IPS-18c (cell line): ENCODE measurements around the gene CR1.
"Not testable (repeated sequence)": the region's sequence is repeated elsewhere in the genome, so short reads cannot be mapped to it uniquely, and the experiment has no call there.

Source experiments
- H3K4me3 ChIP-seq: 2 replicates; pipeline ENCODE4 v1.7.0; 2013; ENCODE audit warnings: low read depth, mild to moderate bottlenecking, low read length, moderate library complexity; ENCODE audit not compliant: insufficient read depth
- H3K9me3 ChIP-seq: one replicate; pipeline ENCODE4 v1.6.1; 2013; ENCODE audit warnings: mild to moderate bottlenecking, low read length, moderate library complexity; ENCODE audit not compliant: control insufficient read depth, insufficient read depth

The CR1 gene

GRCh38 chr1:207554823-207555222 is 58.9 kb downstream of the CR1 start:
- H3K4me3 ChIP-seq, H3K9me3 ChIP-seq: not testable (repeated sequence)

GRCh38 chr1:207565546-207566468 is 69.8 kb downstream of the CR1 start:
- no peak overlapping the region for H3K4me3 ChIP-seq
- H3K9me3 ChIP-seq: no peaks in the 10 kb centered on the region

- H3K9me3 ChIP-seq, H3K4me3 ChIP-seq: not testable (repeated sequence)
These were observed 76.0 kb downstream of the CR1 start for GRCh38 chr1:207571926-207572325.

GRCh38 chr1:207573074-207573473 is 77.1 kb downstream of the CR1 start:
- H3K4me3 ChIP-seq, H3K9me3 ChIP-seq: not testable (repeated sequence)

GRCh38 chr1:207575381-207575780 is 79.4 kb downstream of the CR1 start:
- not testable (repeated sequence) for H3K9me3 ChIP-seq, H3K4me3 ChIP-seq

DNA sequence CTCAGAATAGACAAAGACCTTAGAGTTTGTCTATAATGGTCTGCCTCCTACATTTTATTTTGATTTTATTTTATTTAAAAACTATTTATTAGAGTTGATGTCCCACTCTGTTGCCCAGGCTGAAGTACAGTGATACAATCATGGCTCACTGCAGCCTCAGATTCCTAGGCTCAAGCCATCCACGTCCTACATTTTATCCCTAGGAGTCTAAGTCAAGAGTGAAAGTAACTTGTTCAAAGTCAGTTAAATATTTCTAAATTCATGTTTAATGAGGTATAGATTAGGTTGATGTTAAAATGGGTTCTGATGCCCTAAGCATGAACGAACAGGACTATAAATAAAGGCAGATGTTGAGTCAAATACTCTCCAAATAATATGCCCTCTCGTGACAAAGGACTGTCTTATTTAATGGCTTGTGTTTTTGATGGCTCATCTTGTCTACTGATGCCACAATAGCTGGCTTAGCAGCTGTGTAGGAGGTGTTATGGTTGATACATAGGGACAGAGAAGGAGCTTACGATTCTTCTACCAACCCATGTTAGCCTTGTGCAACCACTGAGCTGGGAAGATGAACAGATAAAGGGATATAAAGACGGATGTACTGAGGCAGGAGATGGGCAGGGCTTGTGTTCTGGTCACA is 83.0 kb downstream of the CR1 start:
- Histone ChIP-seq H3K4me3 (no peak overlapping the region), H3K9me3 (no peaks in the 10 kb centered on the region)

GRCh38 chr1:207579436-207579799 is 83.5 kb downstream of the CR1 start:
- Histone ChIP-seq H3K4me3 (no peak overlapping the region), H3K9me3 (no peaks in the 10 kb centered on the region)

DNA sequence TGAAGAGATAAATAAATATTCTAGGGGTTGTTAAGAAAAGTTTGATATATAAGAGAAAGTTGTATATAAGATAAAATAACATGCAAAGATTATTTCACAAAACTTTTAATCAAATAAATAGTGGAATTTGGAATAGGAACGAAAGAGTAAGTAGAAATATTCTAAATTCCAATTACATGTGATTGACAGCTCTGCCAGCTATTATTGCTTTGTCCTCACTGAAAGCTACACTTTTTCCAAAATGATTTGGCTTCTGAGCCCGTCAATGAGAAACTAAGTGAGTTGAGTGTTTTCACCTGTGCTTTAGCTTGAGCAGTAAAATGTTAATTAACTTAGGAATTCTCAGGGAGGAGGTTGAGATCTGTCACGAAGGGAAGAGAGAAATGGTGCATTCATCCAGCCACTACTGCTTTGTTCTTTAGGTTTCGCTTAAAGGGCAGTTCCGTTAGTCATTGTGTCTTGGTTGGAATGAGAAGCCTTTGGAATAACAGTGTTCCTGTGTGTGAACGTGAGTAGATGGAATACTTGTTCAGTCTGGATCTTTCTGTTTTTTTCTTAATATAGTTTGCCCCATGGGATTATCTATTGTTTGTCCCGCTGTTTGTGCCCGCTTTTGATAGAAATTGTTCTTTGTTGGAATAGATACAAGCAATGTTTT is 85.7 kb downstream of the CR1 start:
- Histone ChIP-seq H3K9me3 (no peaks in the 10 kb centered on the region), H3K4me3 (no peak overlapping the region)

GRCh38 chr1:207589506-207589905 is 93.5 kb downstream of the CR1 start:
- H3K9me3 ChIP-seq, H3K4me3 ChIP-seq: not testable (repeated sequence)

GRCh38 chr1:207591205-207591604 is 95.2 kb downstream of the CR1 start:
- H3K4me3 ChIP-seq, H3K9me3 ChIP-seq: not testable (repeated sequence)

DNA sequence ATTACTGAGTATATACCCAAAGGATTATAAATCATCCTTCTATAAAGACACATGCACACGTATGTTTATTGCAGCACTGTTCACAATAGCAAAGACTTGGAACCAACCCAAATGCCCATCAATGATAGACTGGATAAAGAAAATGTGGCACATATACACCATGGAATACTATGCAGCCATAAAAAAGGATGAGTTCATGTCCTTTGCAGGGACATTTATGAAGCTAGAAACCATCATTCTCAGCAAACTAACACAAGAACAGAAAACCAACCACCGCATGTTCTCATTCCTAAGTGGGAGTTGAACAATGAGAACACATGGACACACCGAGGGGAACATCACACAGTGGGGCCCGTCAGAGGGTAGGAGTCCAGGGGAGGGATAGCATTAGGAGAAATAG is 98.1 kb downstream of the CR1 start:
- H3K4me3 ChIP-seq, H3K9me3 ChIP-seq: not testable (repeated sequence)

- Histone ChIP-seq H3K4me3 (no peak overlapping the region), H3K9me3 (no peaks in the 10 kb centered on the region)
These were observed 107.8 kb downstream of the CR1 start for GRCh38 chr1:207603777-207604176.

DNA sequence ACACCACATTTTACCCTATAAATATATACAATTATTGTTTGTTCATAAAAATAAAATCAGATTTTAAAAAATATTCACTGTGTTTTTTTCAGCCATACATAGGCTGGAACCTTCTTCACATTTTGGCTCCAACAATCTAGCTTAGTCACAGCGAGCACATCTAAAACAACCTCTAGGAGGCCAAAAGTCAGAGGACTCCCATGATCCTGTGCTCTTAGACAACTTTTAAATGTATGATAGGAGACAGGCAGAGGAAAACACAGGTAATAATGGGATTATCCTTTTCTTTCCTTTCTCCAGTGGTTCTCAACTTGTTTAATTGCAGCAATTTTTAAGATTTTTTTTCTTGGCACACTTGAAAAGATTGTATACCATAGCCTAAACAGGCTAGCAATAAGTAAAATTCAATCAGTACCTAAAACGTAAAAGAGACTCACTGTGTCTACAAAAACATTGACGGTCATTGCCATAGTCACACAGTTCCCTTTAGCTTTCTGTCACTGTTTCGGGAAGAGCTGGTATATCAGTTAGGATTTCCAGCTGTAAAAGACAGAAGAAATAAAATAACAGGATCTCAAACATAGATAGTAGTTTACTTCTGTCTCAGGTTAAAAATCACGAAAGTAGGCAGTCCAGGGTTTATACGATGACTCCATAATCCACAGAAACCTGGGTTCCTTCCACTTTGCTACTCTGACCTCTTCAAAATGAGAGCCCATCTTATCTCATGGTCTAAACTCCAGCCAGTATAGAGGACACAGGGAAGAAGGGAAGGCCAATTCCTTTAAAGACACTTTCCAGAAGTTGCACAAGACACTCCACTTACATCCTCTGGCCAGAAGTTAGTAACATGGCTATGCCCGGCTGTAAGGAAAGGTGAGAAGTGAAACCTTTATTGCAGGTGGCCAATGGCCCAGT is 109.7 kb downstream of the CR1 start:
- no peak overlapping the region for H3K4me3 ChIP-seq
- no peaks in the 10 kb centered on the region for H3K9me3 ChIP-seq

- no peaks in the 10 kb centered on the region for H3K9me3 ChIP-seq
- H3K4me3 ChIP-seq: no peak overlapping the region
These were observed 110.4 kb downstream of the CR1 start for GRCh38 chr1:207606362-207606755.

DNA sequence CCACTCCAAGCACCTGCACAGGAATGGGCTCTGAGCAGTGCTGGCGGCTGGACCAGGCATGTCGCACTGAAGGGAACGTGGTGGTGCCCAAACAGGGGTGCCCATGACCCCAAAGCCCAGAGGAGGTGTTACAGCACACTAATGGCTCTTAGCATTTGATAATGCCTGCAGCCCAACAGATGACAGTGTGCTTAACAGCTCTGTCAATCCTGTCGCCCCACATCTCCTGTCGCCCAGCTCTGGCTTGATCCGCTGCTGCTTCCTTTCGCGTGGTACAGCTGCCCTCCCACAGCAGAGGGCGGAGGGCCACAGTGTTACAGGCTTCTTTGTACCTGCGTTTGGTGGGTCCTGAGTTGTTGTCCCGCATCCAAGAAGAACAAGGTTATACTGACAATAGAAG is 116.8 kb downstream of the CR1 start:
- H3K4me3 ChIP-seq: no peak overlapping the region; the same call in 1 of the 2 replicates
- peaks cover 5% of the 10 kb centered on the region for H3K9me3 ChIP-seq

DNA sequence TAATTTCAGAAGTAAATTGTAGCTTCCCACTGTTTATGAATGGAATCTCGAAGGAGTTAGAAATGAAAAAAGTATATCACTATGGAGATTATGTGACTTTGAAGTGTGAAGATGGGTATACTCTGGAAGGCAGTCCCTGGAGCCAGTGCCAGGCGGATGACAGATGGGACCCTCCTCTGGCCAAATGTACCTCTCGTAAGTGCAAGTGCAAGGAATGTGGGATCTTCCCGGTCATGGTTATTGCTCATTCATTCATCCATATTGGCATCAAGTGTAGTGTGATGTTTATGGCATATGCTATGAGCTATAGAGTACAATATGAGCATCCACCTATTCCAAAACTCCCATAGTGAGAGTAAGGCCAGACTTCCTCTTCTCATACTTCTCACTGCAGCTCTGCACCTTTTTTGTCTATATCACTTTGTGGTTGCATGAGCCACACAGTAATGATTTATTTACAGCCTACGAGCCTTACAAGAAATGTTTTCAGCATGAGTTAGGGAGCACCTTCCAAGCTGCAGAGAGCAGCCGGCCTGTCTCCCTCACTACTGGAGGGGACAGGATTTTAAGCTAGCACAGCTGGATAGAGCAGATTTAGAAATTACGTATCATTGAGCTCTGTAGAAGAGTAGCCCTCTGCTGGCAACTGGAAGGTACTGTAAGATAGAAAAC is 124.0 kb downstream of the CR1 start:
- no peak overlapping the region for H3K4me3 ChIP-seq
- H3K9me3 ChIP-seq: no peaks in the 10 kb centered on the region

GRCh38 chr1:207620543-207620893 is 124.6 kb downstream of the CR1 start:
- Histone ChIP-seq H3K9me3 (no peaks in the 10 kb centered on the region), H3K4me3 (no peak overlapping the region)
